Fibroblast of pulmonary artery (primary cell): Measurements from ENCODE around the gene PIGN.

Experiments used
- DNase-seq: peaks from one replicate; pipeline ENCODE4 v3.0.0-alpha.2; 2010; ENCODE audit warnings: low read depth
- H3K4me3 ChIP-seq: replicated peaks from 2 replicates; pipeline ENCODE4 v1.5.1; 2011; ENCODE audit warnings: low read depth, mild to moderate bottlenecking, control low read depth, low read length, moderate library complexity
- CTCF ChIP-seq: IDR thresholded peaks from 2 replicates; pipeline ENCODE4 v1.5.1; 2011; ENCODE audit warnings: mild to moderate bottlenecking, control low read depth, low read length, inconsistent platforms; ENCODE audit errors: missing control alignments

PIGN gene

GRCh38 chr18:62102221-62102620 lies 84.6 kb downstream of the PIGN start:
- TF ChIP-seq CTCF = no peak
- no peak for DNase-seq
- no peak overlapping the region for H3K4me3 ChIP-seq

- no peak overlapping the region for H3K4me3 ChIP-seq
- TF ChIP-seq CTCF = no peak
- DNase-seq = peak; percentile 68
Measured at GRCh38 chr18:62101321-62101721, 85.5 kb downstream of the PIGN start.

- no peak for TF ChIP-seq CTCF
- H3K4me3 ChIP-seq = no peak overlapping the region
- DNase-seq = no peak
Measured at GRCh38 chr18:62098960-62099359, 87.9 kb downstream of the PIGN start.

GRCh38 chr18:62097698-62098097 lies 89.2 kb downstream of the PIGN start:
- no peak overlapping the region for H3K4me3 ChIP-seq
- no peak for DNase-seq
- TF ChIP-seq CTCF = no peak

GRCh38 chr18:62091487-62092120 lies 95.3 kb downstream of the PIGN start:
- TF ChIP-seq CTCF = no peak
- H3K4me3 ChIP-seq = no peak overlapping the region
- DNase-seq = peak; percentile 39

- no peak overlapping the region for H3K4me3 ChIP-seq
- TF ChIP-seq CTCF = no peak
- no peak for DNase-seq
Measured at GRCh38 chr18:62089174-62089573, 97.7 kb downstream of the PIGN start.

GRCh38 chr18:62088156-62088555 lies 98.7 kb downstream of the PIGN start:
- no peak for TF ChIP-seq CTCF
- H3K4me3 ChIP-seq = no peak overlapping the region
- peak; percentile 56 for DNase-seq
